Chondrocyte (in vitro differentiated cells): ENCODE measurements around the gene NCLN. TPM values are rescaled to one million over a fixed set of nuclear protein-coding genes. Genes with fewer than 3 reads are reported as not detected.

Source experiments
- DNase-seq: peaks from one replicate; pipeline ENCODE4 v3.0.0; 2021; ENCODE audit warnings: mixed read lengths, low spot score
- H3K27ac Mint-ChIP-seq: one replicate; pipeline ENCODE4 v1.8.0; 2021; ENCODE audit warnings: mild to moderate bottlenecking, moderate library complexity, mixed read lengths; ENCODE audit not compliant: unreplicated experiment
- H3K27me3 Mint-ChIP-seq: 2 replicates; pipeline ENCODE4 v1.8.0; 2021; ENCODE audit warnings: low read depth, mixed read lengths
- H3K36me3 Mint-ChIP-seq: 2 replicates; pipeline ENCODE4 v1.8.0; 2021; ENCODE audit warnings: low read depth, mixed read lengths
- H3K4me1 Mint-ChIP-seq: 2 replicates; pipeline ENCODE4 v1.8.0; 2021; ENCODE audit warnings: low read depth, mild to moderate bottlenecking, mixed read lengths
- H3K4me3 Mint-ChIP-seq: one replicate; pipeline ENCODE4 v1.8.0; 2021; ENCODE audit warnings: mild to moderate bottlenecking, moderate library complexity, mixed read lengths; ENCODE audit not compliant: unreplicated experiment
- H3K9me3 Mint-ChIP-seq: 2 replicates; pipeline ENCODE4 v1.8.0; 2021; ENCODE audit warnings: low read depth, mixed read lengths
- total RNA-seq: library from RNA; stranded (reverse); gene quantifications from 3 replicates; pipeline ENCODE4 v1.2.1, GENCODE V29; 2021
- TF ChIP-seq, protein P1 (sequence below): fragments of 200-600 bp; sonication (generic); IDR thresholded peaks from 2 replicates; pipeline ENCODE4 v1.5.0; 2021; ENCODE audit warnings: antibody characterized with exemption, mild to moderate bottlenecking, moderate library complexity

NCLN gene
- total RNA-seq, 1 donor from 2014 or later = 80.7 TPM

DNA sequence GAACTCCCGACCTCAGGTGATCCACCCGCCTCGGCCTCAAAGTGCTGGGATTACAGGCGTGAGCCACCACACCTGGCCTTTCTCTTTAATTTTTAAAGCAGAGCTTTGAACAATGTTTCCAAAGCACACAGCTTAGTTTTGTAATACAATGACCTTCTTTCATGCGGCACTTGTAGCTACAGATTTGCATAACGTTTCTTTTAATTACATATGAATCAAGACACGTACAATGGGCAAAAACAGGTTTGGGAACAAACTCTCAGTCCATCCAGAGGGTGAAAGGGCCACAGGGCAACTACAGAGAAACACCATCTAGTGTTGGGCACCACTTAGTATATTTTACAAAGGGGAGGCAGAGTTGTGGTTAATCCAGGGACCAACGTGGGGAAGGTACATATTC, 26.2 kb upstream of the NCLN start:
- H3K9me3 Mint-ChIP-seq = peaks cover 5% of the 10 kb centered on the region

DNA sequence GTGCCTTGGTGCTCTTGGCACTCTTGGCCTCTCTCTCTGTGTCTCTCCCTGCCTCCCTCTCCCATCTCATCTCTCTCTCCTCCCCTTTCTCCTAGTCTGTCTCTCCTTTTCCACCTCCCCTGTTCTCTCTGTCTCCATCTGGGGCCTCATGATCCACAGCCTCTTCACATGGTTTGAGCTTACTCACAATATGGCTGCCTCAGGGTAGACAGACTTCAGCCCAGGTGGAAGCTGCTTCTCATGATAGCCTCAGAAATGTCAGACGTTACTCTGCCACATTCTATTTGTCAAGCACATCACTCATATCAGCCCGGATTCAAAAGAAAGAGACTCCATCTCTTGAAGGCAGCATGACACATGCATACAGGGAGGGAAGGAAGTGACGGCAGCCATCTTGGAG, 25.5 kb upstream of the NCLN start:
- Mint-ChIP-seq H3K36me3 (peaks cover 2% of the 10 kb centered on the region), H3K9me3 (peaks cover 5% of the 10 kb centered on the region), H3K27ac (no peak overlapping the region), H3K4me1 (peaks cover 7% of the 10 kb centered on the region), H3K27me3 (peaks cover 2% of the 10 kb centered on the region), H3K4me3 (no peak overlapping the region)
- TF ChIP-seq, protein P1, sequence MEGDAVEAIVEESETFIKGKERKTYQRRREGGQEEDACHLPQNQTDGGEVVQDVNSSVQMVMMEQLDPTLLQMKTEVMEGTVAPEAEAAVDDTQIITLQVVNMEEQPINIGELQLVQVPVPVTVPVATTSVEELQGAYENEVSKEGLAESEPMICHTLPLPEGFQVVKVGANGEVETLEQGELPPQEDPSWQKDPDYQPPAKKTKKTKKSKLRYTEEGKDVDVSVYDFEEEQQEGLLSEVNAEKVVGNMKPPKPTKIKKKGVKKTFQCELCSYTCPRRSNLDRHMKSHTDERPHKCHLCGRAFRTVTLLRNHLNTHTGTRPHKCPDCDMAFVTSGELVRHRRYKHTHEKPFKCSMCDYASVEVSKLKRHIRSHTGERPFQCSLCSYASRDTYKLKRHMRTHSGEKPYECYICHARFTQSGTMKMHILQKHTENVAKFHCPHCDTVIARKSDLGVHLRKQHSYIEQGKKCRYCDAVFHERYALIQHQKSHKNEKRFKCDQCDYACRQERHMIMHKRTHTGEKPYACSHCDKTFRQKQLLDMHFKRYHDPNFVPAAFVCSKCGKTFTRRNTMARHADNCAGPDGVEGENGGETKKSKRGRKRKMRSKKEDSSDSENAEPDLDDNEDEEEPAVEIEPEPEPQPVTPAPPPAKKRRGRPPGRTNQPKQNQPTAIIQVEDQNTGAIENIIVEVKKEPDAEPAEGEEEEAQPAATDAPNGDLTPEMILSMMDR = no peak
- DNase-seq = no peak

More for the DNA sequence above, 26.2 kb upstream of the NCLN start:
- Mint-ChIP-seq H3K36me3 (peaks cover 2% of the 10 kb centered on the region), H3K27me3 (peaks cover 2% of the 10 kb centered on the region), H3K4me1 (peaks cover 13% of the 10 kb centered on the region), H3K4me3 (no peak overlapping the region), H3K27ac (no peak overlapping the region)
- no peak for DNase-seq
- TF ChIP-seq, protein P1 = no peak

DNA sequence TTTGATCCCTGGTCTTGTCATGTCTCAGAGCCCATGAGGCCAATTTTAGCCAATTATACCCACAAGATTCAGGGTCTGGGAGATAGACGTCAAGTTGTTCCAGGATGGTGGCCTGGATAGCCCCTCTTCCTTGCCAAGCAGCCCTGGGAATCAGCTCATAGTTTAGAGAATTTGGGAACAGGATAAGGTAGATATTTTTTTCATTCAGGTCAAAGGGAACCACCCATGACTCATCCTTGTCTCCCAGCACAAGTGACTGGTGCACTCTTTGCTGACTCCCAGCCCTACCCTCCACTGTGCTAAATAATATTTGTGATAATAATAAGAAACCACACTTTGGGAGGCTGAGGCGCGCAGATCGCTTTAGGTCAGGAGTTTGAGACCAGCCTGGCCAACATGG, 24.3 kb upstream of the NCLN start:
- TF ChIP-seq, protein P1 = no peak
- Mint-ChIP-seq H3K27ac (no peak overlapping the region), H3K4me1 (peaks cover 6% of the 10 kb centered on the region), H3K36me3 (peaks cover 2% of the 10 kb centered on the region), H3K4me3 (no peak overlapping the region), H3K9me3 (peaks cover 5% of the 10 kb centered on the region), H3K27me3 (peaks cover 5% of the 10 kb centered on the region)
- no peak for DNase-seq

DNA sequence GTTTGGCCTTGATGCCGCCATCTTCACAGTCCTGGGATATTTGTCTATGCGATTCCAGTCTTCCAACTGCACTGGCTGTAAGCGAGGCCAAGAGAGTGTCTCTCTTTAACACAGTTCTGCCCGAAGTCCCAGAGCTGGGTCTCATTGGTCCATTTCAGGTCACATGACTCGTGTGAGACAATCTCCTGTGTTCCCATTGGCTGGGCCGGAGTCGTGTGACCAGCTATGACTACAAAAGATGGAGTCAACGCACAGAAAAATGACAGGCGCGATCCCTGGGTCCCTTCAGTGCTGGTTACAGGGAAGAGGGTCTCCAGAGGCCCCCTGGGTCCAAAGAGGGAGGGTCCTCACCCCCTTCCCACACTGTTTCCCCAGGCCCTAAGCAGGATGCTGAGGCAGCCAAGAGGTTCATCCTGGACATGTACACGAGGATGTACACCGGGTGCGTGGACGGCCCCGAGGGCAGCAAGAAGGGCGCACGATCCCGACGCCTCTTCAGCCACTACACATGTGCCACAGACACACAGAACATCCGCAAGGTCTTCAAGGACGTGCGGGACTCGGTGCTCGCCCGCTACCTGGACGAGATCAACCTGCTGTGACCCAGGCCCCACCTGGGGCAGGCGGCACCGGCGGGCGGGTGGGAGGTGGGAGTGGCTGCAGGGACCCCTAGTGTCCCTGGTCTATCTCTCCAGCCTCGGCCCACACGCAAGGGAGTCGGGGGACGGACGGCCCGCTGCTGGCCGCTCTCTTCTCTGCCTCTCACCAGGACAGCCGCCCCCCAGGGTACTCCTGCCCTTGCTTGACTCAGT, 23.1 kb upstream of the NCLN start:
- peaks cover 2% of the 10 kb centered on the region for H3K36me3 Mint-ChIP-seq
- no peak for DNase-seq
- H3K4me3 Mint-ChIP-seq = no peak overlapping the region
- H3K4me1 Mint-ChIP-seq = peaks cover 6% of the 10 kb centered on the region
- peaks cover 5% of the 10 kb centered on the region for H3K9me3 Mint-ChIP-seq
- peaks cover 5% of the 10 kb centered on the region for H3K27me3 Mint-ChIP-seq
- TF ChIP-seq, protein P1 = no peak
- no peak overlapping the region for H3K27ac Mint-ChIP-seq

DNA sequence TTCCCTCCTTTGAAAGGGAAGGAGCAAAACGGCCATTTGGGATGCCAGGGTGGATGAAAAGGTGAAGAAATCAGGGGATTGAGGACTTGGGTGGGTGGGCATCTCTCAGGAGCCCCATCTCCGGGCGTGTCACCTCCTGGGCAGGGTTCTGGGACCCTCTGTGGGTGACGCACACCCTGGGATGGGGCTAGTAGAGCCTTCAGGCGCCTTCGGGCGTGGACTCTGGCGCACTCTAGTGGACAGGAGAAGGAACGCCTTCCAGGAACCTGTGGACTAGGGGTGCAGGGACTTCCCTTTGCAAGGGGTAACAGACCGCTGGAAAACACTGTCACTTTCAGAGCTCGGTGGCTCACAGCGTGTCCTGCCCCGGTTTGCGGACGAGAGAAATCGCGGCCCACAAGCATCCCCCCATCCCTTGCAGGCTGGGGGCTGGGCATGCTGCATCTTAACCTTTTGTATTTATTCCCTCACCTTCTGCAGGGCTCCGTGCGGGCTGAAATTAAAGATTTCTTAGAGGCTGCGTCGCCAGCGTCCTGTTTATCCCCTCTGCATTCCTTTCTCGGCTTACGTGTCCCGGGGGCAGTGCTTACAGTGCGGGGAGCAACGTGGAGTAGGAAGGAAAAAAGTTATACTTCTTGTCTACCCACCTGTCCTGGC, 22.4 kb upstream of the NCLN start:
- Mint-ChIP-seq H3K27ac (no peak overlapping the region), H3K4me3 (no peak overlapping the region), H3K9me3 (peaks cover 5% of the 10 kb centered on the region)

More for the DNA sequence above, 22.4 kb upstream of the NCLN start:
- Mint-ChIP-seq H3K4me1 (peaks cover 6% of the 10 kb centered on the region), H3K36me3 (peaks cover 2% of the 10 kb centered on the region), H3K27me3 (peaks cover 3% of the 10 kb centered on the region)
- TF ChIP-seq, protein P1 = peak; percentile 98
- DNase-seq = no peak
